GM19468 (cell line): ENCODE data around the gene LIMCH1.
"Not testable (repeated sequence)": the region's sequence is repeated elsewhere in the genome, so short reads cannot be mapped to it uniquely, and the experiment has no call there.

ENCODE experiments used
- ATAC-seq: cut with Tn5 transposase; IDR thresholded peaks from one replicate; pipeline ENCODE4 v1.9.1; 2021; ENCODE audit warnings: mild to moderate bottlenecking, moderate library complexity, moderate number of reproducible peaks; ENCODE audit not compliant: unreplicated experiment; ENCODE audit errors: extremely low read depth

Gene LIMCH1

DNA sequence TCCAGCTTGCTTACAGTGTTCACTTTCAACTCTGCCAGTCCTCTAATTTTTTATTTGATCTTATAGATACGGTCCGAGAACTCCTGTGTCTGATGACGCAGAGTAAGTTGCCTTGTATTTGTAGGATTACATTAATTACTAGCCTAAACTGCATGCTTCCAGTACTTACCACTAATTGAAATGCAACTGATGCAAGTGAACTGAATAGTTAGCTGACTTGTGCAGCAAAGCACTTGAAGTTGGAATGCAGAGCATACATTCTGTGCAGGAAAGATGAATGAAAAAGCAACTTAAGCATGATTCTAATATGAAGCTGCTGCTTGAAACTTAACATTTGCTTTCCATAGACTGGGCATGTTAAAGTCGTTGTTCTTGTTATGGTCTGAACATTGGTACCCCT, 100.9 kb downstream of the LIMCH1 start:
- ATAC-seq: no peak

DNA sequence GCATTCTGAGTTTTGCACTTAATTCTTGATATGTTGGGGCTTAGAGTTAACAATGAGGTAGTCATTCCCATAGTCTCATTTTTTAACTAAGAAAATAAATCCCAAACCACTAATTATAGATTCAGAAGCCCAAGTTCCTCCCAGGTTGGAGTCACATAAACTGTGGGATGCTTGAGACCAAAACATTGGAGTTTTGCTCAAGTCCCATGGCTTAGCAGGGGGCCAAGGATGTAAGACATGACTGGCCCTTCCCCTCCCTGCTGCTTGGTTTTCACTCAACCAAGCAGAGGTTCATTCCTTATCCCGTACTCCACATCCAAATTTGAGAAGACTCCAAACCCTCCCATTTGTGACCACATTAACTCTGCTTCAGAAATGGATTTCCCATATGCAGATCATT, 101.3 kb downstream of the LIMCH1 start:
- ATAC-seq: no peak

DNA sequence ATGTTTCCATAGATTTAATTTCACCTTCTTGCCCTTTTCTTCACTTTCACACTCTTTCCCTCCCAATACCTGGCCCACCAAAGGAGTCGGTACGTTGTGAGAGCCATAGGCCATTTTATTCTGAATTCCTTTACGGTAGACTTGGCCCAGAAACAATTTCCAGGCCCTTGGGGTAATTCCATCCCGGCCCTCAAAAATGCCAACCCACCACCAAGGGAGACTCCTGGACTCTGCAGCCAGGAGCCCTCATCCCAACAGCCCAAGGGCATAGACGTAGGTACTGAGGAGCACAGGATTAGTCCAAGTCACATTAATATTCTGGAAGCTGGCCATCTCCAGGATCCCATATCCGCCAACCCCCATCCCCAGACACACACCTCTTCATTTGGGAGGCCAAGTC, 102.9 kb downstream of the LIMCH1 start:
- no peak for ATAC-seq

DNA sequence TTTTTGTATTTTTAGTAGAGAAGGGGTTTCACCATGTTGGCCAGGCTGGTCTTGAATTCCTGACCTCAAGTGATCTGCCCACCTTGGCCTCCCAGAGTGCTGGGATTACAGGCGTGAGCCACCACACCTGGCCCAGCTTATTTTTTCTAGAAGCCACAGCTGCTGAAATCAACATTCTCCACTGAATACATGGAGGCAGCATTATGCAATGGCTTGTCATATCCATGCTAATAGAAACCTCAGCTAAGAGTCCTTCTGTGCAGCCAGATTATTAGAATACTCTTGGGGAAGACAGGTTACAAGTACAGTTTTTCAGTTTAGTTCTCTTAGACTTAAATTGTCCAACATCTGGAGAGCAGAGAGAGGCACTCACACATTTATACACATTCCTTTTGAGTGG, 104.8 kb downstream of the LIMCH1 start:
- ATAC-seq: not testable (repeated sequence)

DNA sequence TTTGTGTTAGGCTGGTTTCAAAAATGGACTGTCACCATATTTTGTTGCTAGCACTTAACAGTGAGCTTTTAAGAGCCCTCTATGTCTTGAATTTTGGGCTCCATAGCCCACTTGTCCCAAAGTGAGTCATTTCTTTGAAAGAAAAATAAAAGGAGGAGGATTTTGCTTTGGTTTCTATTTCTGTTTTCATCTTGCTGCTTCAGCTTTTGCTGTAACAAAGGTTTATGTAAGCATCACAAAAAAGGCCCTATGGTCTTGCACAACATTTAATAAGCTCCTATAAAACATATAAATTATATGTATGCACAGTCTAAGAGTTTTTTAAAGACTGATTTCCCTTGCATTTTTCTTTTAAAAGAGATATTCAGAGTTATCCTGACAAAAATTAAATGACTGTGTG, 105.4 kb downstream of the LIMCH1 start:
- ATAC-seq: no peak

DNA sequence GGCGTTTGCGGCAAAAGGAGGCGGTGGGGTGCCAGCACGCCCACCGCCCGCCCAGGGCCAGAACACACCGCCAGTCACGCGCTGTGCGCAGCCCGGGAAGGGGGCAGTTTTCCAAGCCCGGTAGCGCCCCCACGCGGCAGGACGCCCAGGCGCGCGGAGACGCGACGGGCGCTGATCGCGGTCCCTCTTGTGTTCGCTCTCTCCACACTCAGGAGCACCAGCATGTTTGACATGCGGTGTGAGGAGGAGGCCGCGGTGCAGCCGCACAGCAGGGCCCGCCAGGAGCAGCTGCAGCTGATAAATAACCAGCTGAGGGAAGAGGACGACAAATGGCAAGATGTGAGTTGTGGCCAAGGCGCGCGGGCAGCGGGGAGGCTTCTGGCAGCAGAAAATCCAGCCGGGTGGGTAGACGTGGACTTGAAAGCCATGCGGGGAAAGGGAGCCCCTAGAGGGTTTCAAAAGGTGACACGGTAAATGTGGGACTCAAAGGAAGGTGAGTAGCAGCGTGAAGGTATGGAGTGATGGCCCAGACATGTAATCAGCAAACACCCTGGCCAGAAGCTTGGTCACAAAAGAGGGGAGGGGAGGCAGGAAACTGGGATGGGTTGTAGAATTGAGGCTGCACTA, 106.4 kb downstream of the LIMCH1 start:
- no peak for ATAC-seq

DNA sequence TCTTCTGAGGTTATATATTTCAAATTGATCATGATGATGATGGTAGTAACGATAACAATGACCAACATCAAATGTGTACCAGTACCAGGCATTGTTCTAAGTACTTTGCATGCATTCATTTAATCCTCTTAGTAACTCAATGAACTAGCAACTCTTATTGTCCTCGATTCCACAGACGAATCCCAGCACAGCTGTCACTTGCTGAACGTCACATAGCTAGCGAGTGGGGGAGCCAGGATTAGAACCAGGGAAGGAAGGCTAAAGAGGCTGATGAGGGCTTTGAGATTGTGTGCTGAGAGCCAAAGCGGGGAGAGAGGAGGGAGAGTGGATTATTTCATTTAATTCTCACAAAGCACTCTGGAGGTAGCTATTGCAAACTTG, 106.9 kb downstream of the LIMCH1 start:
- no peak for ATAC-seq

DNA sequence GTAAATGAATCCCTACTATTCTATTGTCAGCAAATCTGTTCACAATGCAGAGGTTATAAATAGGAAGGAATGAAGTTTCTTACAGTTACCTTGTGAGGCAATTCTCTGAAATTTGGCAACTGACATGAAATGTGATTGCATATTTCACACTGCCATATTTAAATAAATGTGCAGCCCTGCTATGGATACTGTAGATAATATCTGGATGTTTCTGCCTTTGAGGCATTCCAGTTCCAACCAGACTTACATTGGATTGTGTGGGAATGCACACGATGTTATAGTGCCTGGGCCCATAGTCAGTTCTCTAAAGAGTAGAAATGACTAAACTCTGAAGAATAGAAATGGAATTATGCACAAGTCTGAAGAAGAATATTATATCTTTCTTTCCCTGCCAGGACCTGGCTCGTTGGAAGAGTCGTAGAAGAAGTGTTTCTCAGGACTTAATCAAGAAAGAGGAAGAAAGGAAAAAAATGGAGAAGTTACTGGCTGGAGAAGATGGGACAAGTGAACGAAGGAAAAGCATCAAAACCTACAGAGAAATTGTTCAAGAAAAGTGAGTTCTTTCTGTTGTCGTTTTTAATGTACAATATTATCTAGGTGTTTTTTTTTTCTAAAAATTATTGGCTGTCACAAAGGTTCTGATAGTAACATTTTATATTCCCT, 107.9 kb downstream of the LIMCH1 start:
- no peak for ATAC-seq

DNA sequence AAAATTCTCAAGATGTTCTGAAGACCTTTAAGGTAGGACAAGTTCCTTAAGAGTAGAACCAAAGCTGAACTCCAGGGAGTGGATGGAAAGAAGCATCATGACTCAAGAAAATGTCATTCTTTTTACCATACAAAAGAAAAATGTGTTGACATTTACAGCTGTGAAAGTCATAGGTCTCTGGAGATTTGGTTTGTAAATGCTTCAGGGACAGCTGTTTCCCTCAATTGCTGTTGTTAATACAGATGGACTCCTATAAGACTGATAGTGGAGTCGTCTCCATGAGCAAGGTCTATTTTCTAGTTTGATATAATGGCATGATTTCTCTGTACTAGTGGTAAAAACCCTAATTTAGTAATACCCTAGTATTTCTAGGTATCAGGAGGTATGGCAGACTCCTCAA, 108.9 kb downstream of the LIMCH1 start:
- ATAC-seq: no peak

DNA sequence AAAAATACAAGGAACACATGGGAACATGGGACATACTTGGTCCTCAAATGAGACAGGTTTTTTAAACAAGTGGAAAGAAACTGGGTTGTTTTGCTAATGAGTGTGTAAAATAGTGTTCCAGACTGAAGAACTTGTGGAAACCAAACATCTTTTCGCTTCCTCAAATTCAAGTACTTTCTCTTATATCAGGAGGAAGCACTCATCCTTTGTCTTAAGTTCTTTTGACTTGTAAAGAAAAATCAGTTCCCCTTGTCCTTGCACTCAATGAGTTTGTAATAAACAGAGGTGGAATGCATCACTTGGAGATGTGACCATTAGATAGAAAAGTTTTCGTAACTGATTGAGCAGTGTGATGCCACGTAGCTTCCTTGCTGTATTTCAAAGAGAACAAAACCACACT, 109.4 kb downstream of the LIMCH1 start:
- no peak for ATAC-seq

DNA sequence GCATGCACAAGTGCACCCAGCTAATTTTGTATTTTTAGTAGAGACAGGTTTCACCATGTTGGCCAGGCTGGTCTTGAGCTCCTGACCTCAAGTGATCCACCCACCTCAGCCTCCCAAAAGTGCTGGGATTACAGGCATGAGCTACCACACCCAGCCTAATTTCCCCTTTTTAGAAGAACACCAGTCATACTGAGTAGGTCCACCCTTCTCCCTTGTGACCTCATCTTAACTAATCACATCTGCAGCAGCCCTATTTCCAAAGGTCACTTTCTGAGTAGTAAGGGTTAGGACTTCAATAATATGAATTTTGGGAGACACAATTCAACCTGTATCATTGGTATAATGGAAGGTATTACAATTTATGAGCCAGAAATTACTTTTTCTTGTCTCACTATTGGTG, 113.2 kb downstream of the LIMCH1 start:
- ATAC-seq: not testable (repeated sequence)

DNA sequence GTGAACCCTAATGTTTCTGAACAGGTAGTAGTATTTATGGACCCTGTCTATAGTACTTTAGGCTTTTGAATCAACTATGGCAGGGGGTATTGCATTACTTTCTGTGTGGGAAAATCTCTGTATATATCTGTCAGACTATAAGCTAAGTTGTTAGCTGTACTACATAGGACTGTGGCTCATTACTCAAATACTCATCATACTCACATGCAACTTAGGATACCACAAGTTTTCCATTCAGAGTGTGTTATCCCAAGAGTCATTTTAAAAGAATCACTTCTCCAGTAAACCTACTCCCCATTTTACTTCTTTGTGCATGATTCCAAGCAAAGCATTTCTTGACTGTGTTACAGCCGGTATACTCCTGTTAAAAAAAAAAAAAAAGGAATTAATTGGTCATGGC, 115.0 kb downstream of the LIMCH1 start:
- no peak for ATAC-seq

DNA sequence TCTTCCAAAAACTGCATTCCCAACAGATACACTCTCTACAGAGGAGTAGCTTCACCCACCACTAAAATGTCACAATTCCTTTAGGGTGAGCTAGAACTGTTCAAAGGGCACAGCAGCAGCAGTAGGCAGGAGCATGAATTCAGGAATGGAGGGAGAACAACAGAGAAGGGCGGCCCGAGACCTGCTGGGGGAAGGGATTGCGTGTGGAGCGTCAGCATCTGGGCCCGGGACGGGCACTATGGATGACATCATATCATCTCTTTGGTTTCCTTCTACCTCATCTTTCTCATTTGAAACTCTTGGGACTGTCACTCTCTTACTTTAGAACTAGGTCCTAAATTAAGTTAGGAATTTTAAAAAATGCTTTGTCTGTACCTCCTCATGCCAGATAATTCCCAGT, 115.6 kb downstream of the LIMCH1 start:
- ATAC-seq: no peak

DNA sequence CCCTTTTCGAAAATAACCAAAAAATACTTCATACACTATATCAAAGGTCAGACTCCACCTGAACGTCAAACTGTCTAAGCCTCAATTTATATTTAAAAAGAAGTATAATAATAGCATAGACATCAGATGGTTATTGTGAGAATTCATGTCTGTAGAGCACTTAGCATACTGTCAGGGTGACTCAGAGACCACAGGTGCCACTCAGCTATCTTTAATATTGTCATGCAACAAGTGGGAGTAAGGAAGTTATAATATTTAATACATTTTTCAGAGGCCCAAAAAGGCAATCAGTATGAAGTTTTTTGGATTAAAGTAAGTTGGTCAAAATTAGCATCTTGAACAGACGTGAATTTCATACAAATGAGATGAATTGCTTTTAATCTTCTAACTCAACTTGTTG, 117.2 kb downstream of the LIMCH1 start:
- no peak for ATAC-seq

DNA sequence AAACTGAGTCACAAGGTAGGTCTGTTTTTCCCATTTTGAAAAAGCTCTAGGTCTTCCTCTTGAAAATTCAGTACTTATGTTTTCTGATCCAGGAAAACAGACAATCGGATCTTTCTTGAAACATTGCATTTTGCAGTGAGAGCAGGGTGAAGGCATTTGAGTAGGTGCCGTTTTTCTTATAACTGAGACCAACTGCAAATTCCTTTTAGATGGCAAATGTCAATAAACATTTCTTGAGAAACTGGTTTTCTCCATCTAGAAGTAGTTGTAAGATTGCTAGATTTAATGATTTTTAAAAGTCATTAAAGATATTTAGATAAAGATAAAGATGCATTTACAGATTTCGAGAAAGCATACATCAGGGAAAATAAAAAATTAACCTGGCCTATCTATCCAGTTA, 118.1 kb downstream of the LIMCH1 start:
- no peak for ATAC-seq

DNA sequence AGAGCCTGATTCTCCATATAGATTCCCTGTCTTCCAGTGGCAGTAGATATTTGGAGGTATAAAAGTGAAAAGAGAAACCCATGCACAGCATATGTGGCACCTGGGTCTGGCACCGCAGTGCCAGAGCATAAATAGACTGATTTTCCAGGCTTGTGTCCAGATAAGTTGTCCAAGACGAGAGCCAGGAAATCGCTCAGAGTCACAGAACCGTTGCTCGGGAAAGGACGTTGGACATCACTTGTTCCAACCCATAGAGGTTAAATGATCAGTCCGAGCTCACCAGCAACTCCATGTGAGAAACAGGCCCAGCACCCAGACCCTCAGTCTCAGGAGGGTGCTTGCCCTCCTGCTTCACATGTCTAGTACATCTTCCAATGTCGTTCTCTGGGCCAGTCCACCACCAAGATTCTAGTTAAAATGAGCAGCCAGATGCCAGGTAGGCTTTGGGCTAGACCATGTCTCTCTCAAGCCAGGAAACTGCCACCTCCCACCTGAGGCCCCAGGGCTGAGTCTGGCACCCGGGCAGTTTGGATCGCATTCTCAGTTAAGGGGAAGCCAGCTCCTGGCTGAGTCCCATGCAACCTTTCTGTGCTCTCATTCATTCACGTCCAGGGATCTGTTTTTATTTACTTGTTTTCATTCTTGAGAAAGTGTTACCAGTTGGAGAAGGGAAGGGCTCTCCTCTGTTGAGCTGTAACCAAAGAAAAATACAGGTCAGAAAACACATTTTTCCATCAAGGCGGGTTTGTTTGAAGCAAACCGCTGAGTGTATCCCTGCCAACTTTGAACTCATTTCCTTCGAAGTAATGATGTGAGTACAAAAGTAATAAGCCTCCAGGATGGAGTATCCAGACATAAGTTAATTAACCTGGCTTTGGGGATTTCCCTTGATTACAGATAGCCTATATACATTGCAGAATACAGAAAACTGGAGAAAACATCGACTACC, 118.9 kb downstream of the LIMCH1 start:
- no peak for ATAC-seq

DNA sequence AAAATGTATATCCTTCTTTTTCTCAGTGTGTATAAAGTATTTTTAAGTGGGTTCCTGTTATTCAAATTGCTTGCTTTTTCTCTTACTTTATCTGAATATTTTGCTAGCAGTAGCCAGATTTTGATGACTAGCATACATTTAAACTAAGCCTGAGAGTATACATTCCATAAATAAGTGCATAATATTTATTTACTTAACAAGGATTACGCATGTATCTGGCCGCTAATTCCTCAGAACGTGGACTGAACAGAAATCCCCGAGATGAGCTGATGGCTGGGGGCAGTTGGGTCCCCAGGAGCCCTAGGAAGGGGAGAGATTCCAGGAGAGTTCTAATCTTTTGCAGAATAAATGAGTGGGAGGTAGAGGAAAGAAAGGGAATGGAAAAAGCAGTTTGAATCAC, 119.6 kb downstream of the LIMCH1 start:
- ATAC-seq: no peak

DNA sequence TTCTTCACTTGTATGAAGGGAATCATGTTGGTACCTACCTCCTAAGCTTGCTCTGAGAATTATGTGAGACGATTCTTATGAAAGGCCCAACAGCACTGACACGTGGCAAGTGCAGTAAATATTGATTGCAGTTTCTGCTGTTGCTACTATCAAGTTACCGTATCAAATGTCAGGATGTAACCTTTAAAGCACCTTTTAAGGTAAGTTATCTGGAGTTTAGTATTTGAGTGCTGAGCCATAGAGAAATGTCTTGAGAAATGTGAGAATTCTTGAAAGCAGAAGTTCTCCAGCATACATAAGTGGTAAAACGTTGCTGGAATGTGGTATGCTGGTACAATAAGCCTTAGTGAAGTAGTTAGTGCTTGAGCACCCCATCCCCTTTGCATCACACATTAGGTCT, 120.2 kb downstream of the LIMCH1 start:
- ATAC-seq: no peak

DNA sequence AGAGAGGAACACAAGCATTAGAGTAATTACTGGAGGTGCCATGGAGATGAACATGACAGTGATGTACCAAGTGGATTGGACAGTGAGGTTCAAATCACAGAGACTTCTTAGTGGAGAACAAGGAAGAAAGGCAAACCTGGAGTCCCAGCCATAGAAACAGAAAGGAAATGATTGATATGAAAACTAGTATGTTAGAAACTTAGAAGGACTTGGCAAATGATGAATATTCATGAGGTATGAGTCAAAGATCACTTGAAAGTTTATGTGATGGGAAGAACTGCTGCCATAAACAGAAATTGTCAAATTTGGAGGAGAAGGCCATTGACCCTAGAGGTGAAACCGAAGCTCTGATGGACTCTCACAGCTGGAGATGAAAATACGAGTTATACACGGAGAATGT, 122.4 kb downstream of the LIMCH1 start:
- no peak for ATAC-seq

DNA sequence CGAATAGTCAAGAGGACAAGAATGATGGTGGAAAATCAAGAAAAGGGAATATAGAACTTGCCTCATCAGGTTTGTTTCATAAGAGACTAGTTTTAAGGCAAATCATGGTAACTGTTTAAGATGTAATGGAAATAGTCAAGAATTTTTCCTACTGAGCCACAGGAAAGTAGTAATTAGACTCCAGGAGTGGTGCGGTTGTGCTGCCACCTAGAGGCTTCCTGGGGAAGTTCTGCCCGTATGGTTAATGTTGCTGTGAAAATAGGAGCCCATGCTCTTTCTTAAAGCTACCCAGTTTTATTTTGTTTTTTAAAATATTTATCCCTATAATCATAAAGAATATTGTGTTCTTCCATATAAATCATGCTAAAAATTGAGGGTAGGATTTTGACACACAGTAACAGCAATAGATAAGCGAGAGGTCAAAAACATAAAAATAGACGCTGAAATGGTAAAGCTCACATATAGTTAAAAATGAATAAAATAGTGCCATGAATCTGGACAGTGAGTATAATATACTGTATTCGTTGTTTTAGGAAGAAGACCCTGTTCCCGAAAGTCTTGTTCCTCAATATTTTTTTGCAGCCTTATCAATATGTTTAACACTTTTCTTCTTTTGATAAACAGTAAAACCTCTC, 123.6 kb downstream of the LIMCH1 start:
- no peak for ATAC-seq
